ENCODE results near the gene ADGRL3. TPM values are rescaled to one million over a fixed set of nuclear protein-coding genes. Genes with fewer than 3 reads are reported as not detected.
"Not testable (repeated sequence)": the region's sequence is repeated elsewhere in the genome, so short reads cannot be mapped to it uniquely, and the experiment has no call there.

Gene ADGRL3
- total and polyA plus RNA-seq, 5 donors, result 0.52 to 3.8 (median 3.2) TPM

DNA sequence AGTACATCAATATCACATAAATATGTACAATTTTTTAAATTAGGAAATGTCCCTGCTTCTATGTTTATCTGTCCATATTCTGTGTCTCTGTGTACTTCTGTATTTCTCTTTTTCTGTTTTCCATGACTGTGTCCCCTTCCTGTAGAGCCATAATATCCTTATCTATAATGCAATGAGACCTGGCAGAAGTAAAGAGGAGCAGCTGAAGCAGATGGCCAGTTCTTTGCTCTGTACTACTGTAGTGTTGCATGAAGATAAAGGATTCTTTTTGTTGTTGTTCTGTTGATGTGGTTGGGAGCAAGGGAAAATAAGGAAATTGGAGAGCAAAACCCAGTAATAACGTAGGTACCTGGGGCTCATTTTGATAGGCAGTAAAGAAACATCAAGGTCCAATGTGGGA, 301.7 kb downstream of the ADGRL3 start:
- H3K27ac ChIP-seq (ENCODE audit: low read length), result no peak overlapping the region
- ATAC-seq (no peak), DNase-seq (no peak)
- H3K9me3 ChIP-seq (ENCODE audit: control insufficient read depth, low read length), result no peaks in the 10 kb centered on the region
- no peaks in the 10 kb centered on the region for H3K4me1 ChIP-seq (ENCODE audit: control insufficient read depth, insufficient read depth, low read length)
- H3K4me3 ChIP-seq (ENCODE audit: low read length), result no peak overlapping the region
- H3K27me3 ChIP-seq (ENCODE audit: control insufficient read depth, insufficient read depth), result no peaks in the 10 kb centered on the region
- WGBS, result 42% methylated on average over 1 of the region's 1 CpG
- intact Hi-C loops (cut with DNase I), result no loop called here

DNA sequence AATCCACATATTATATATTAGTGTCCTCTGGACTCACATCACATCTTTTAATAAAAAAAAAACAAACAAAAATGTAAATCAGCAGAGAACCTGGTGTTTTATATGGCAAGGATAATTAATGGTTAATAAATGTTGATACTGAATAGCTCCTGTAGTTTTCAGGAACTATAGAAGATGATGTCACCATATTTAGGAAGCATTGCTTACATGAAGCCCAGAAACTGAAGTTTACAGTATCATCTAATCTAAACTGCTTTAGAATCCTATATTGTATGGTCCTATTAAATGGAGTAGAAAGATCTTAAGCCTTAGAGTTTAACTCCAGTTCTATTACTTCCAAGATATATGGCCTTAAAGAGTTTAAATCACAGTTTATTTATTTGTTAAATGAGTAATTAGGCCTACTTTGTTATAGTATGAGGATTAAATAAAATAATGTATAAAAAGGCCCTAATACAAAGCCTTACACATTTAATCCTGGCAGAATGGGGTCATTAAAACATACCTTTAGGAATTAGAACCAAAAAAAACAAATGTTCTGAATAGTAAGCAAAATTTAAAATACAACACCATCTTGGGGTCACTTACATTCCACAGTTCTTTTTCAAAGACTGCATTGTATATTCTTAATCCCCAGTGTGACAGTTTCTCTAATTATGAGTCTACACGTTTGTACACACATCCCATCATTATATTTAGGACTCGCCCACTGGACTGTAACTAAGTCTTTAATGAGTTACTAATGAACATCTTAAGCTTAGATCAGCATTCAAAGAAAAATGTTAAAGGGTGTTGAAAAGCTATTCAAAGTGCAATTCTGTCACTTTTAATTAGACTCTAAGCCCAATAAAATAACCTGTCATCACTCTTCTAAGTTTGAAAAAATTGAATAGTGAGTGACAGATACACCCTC, 305.9 kb downstream of the ADGRL3 start:
- Histone ChIP-seq H3K27me3 (ENCODE audit: control insufficient read depth, insufficient read depth) (no peaks in the 10 kb centered on the region), H3K4me1 (ENCODE audit: control insufficient read depth, insufficient read depth, low read length) (no peaks in the 10 kb centered on the region), H3K4me3 (ENCODE audit: low read length) (no peak overlapping the region), H3K27ac (ENCODE audit: low read length) (no peak overlapping the region), H3K9me3 (ENCODE audit: control insufficient read depth, low read length) (no peaks in the 10 kb centered on the region)
- WGBS, result 75% methylated on average over 2 of the region's 2 CpGs
- intact Hi-C loops (cut with DNase I), result no loop called here
- ATAC-seq, result no peak
- no peak for DNase-seq

- no peak overlapping the region for H3K27ac ChIP-seq (ENCODE audit: low read length)
- no peaks in the 10 kb centered on the region for H3K9me3 ChIP-seq (ENCODE audit: control insufficient read depth, low read length)
- no peaks in the 10 kb centered on the region for H3K27me3 ChIP-seq (ENCODE audit: control insufficient read depth, insufficient read depth)
- no peak overlapping the region for H3K4me3 ChIP-seq (ENCODE audit: low read length)
- no peak for ATAC-seq
- no peak for DNase-seq
- H3K4me1 ChIP-seq (ENCODE audit: control insufficient read depth, insufficient read depth, low read length), result no peaks in the 10 kb centered on the region
- WGBS, result 31% methylated on average over 2 of the region's 2 CpGs
- intact Hi-C loops (cut with DNase I), result no loop called here
Observed at GRCh38 chr4:61507091-61507490, 307.0 kb downstream of the ADGRL3 start.

DNA sequence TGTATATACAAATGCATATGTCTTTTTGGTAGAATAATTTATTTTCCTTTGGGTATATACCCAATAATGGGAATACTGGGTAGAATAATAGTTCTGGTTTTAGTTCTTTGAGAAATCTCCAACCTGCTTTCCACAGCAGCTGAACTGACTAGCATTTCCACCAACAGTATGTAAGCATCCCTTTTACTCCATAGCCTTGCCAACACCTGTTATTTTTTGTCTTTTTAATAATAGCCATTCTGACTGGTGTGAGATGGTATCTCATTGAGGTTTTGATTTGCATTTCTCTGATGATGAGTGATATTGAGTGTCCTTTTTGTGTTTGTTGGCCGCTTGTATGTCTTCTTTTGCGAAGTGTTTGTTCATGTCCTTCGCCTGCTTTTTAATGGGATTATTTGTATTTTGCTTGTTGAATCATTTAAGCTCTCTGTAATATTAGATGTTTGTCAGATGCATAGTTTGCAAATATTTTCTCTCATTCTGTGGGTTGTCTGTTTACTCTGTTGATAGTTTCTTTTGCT, 309.7 kb downstream of the ADGRL3 start:
- DNase-seq; H3K27ac ChIP-seq (ENCODE audit: low read length); H3K4me1 ChIP-seq (ENCODE audit: control insufficient read depth, insufficient read depth, low read length); ATAC-seq; H3K9me3 ChIP-seq (ENCODE audit: control insufficient read depth, low read length); intact Hi-C loops (cut with DNase I); H3K4me3 ChIP-seq (ENCODE audit: low read length); H3K27me3 ChIP-seq (ENCODE audit: control insufficient read depth, insufficient read depth): not testable (repeated sequence)
- WGBS, result 91% methylated on average over 3 of the region's 3 CpGs

- Histone ChIP-seq H3K27ac (ENCODE audit: low read length) (no peak overlapping the region), H3K27me3 (ENCODE audit: control insufficient read depth, insufficient read depth) (no peaks in the 10 kb centered on the region), H3K4me3 (ENCODE audit: low read length) (no peak overlapping the region), H3K4me1 (ENCODE audit: control insufficient read depth, insufficient read depth, low read length) (no peaks in the 10 kb centered on the region), H3K9me3 (ENCODE audit: control insufficient read depth, low read length) (no peaks in the 10 kb centered on the region)
- WGBS, result 72% methylated on average over 2 of the region's 2 CpGs
- intact Hi-C loops (cut with DNase I), result no loop called here
- no peak for DNase-seq
- no peak for ATAC-seq
Observed at GRCh38 chr4:61511716-61512488, 311.8 kb downstream of the ADGRL3 start.

GRCh38 chr4:61514991-61515390, 314.9 kb downstream of the ADGRL3 start:
- ATAC-seq, result no peak
- no peaks in the 10 kb centered on the region for H3K27me3 ChIP-seq (ENCODE audit: control insufficient read depth, insufficient read depth)
- no peak for DNase-seq
- H3K9me3 ChIP-seq (ENCODE audit: control insufficient read depth, low read length), result no peaks in the 10 kb centered on the region
- H3K4me1 ChIP-seq (ENCODE audit: control insufficient read depth, insufficient read depth, low read length), result no peaks in the 10 kb centered on the region
- H3K4me3 ChIP-seq (ENCODE audit: low read length), result no peak overlapping the region
- 35% methylated on average over 2 of the region's 2 CpGs for WGBS
- no peak overlapping the region for H3K27ac ChIP-seq (ENCODE audit: low read length)
- intact Hi-C loops (cut with DNase I), result no loop called here

GRCh38 chr4:61517144-61517543, 317.0 kb downstream of the ADGRL3 start:
- no peak overlapping the region for H3K27ac ChIP-seq (ENCODE audit: low read length)
- intact Hi-C loops (cut with DNase I), result no loop called here
- peak; percentile 22 to 37 for ATAC-seq
- H3K27me3 ChIP-seq (ENCODE audit: control insufficient read depth, insufficient read depth), result no peaks in the 10 kb centered on the region
- WGBS, result 34% methylated on average over 20 of the region's 20 CpGs
- no peak overlapping the region for H3K4me3 ChIP-seq (ENCODE audit: low read length)
- no peaks in the 10 kb centered on the region for H3K9me3 ChIP-seq (ENCODE audit: control insufficient read depth, low read length)
- H3K4me1 ChIP-seq (ENCODE audit: control insufficient read depth, insufficient read depth, low read length), result no peaks in the 10 kb centered on the region
- no peak for DNase-seq

DNA sequence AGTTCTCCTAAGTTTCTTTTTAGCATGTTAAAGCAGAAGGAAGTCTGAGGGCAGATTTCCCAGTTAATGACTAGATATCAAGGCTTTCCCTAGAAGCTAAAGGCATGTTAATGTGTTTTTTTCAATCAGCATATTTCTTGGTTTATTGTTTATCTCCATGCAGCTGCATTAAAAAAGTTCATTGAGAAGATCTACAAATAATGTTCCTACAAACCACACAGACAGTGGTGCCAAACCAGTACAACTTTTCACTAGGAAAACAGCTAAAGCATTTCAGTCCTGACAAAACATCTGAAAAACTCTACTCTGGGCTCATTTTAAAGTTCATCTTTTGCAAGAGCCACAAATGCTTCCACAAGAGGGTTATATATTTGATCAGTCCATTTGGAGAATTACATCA, 320.0 kb downstream of the ADGRL3 start:
- ATAC-seq (no peak), DNase-seq (no peak)
- H3K27ac ChIP-seq (ENCODE audit: low read length), result no peak overlapping the region
- intact Hi-C loops (cut with DNase I), result no loop called here
- no peaks in the 10 kb centered on the region for H3K9me3 ChIP-seq (ENCODE audit: control insufficient read depth, low read length)
- no peak overlapping the region for H3K4me3 ChIP-seq (ENCODE audit: low read length)
- H3K4me1 ChIP-seq (ENCODE audit: control insufficient read depth, insufficient read depth, low read length), result no peaks in the 10 kb centered on the region
- H3K27me3 ChIP-seq (ENCODE audit: control insufficient read depth, insufficient read depth), result no peaks in the 10 kb centered on the region

DNA sequence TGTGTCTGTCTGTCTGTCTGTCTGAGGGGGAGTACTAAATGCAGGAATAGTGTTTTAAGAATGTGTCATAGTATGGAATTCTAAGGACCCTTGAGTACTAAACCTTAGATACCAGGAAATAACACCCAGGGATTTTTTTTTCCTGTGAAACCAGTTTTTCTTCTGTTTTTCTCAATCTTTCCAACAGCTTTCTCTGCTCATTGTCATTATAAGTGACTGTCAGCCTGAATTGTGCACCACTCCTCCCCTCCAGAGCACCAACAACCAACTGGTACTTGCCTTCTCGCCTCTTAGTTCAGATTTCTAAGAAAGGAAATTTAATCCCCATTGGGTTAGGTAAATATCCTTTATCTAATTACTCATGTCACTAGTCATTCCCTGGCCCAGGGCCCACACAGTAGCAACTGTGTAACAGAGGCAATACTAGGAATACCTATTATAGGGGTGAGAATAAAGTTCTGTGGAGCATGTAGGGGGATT, 320.6 kb downstream of the ADGRL3 start:
- DNase-seq (no peak), ATAC-seq (no peak)
- intact Hi-C loops (cut with DNase I), result no loop called here
- H3K27me3 ChIP-seq (ENCODE audit: control insufficient read depth, insufficient read depth), result no peaks in the 10 kb centered on the region
- no peak overlapping the region for H3K4me3 ChIP-seq (ENCODE audit: low read length)
- no peak overlapping the region for H3K27ac ChIP-seq (ENCODE audit: low read length)
- H3K4me1 ChIP-seq (ENCODE audit: control insufficient read depth, insufficient read depth, low read length), result no peaks in the 10 kb centered on the region
- no peaks in the 10 kb centered on the region for H3K9me3 ChIP-seq (ENCODE audit: control insufficient read depth, low read length)
- WGBS, result 73% methylated on average over 1 of the region's 1 CpG

DNA sequence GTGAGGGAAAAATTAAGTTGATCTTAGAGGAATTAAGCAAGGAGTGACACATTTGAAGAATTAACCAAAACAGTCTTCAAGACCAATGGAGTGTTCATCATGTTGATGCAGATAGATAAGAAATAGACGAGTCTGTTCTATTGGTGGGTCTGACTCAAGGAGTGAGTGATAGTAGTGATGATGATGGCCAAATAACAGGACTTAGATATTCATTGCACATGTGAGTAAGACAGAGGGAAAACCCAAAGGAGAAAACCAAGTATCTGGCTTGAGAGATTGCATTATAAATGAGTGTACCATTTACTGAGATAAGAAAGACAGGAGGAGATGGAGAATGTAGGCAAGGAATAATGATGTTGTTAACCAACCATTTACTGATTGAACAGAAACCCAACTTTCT, 321.3 kb downstream of the ADGRL3 start:
- intact Hi-C loops (cut with DNase I), result no loop called here
- no peak overlapping the region for H3K27ac ChIP-seq (ENCODE audit: low read length)
- 69% methylated on average over 1 of the region's 1 CpG for WGBS
- DNase-seq (no peak), ATAC-seq (no peak)
- no peaks in the 10 kb centered on the region for H3K27me3 ChIP-seq (ENCODE audit: control insufficient read depth, insufficient read depth)
- H3K9me3 ChIP-seq (ENCODE audit: control insufficient read depth, low read length), result no peaks in the 10 kb centered on the region
- no peaks in the 10 kb centered on the region for H3K4me1 ChIP-seq (ENCODE audit: control insufficient read depth, insufficient read depth, low read length)
- no peak overlapping the region for H3K4me3 ChIP-seq (ENCODE audit: low read length)

- Histone ChIP-seq H3K4me3 (ENCODE audit: low read length) (no peak overlapping the region), H3K9me3 (ENCODE audit: control insufficient read depth, low read length) (no peaks in the 10 kb centered on the region), H3K4me1 (ENCODE audit: control insufficient read depth, insufficient read depth, low read length) (no peaks in the 10 kb centered on the region), H3K27ac (ENCODE audit: low read length) (no peak overlapping the region), H3K27me3 (ENCODE audit: control insufficient read depth, insufficient read depth) (no peaks in the 10 kb centered on the region)
- DNase-seq (no peak), ATAC-seq (no peak)
- intact Hi-C loops (cut with DNase I), result no loop called here
- WGBS, result 84% methylated on average over 2 of the region's 2 CpGs
Observed at GRCh38 chr4:61522312-61522711, 322.2 kb downstream of the ADGRL3 start.

Measured in right cardiac atrium (tissue), 5 donors.